ENCODE measurements around the gene GPR137. TPM values are rescaled to one million over a fixed set of nuclear protein-coding genes. Genes with fewer than 3 reads are reported as not detected.

Gene GPR137
- total and polyA plus RNA-seq, 9 of the 15 experiments (the other 6 are each of a cell fraction or from before 2014, with no cell fraction given), result 0.32 to 26.7 (median 10.7) TPM

- no peak for TF ChIP-seq ZNF24 (IDR thresholded peaks at IDR 0.05)
- TF ChIP-seq ZNF318 (IDR thresholded peaks at IDR 0.05; ENCODE audit: borderline replicate concordance in 1 of 2, low read depth in 1 of 2), result no peak
- TF ChIP-seq EWSR1 (IDR thresholded peaks at IDR 0.05; ENCODE audit: borderline replicate concordance, low read depth, partially characterized antibody), result no peak
- TF ChIP-seq CREB1 (IDR thresholded peaks at IDR 0.05), result 0 out of 2 replicates have a peak, but pooled peaks have one; percentile 5
- no peak for TF ChIP-seq CREB1 (CRISPR knock-in tag; IDR thresholded peaks at IDR 0.05)
- TF ChIP-seq RAD21 (CRISPR knock-in tag; conservative IDR thresholded peaks at IDR 0.05 in 1 of 2, IDR thresholded peaks at IDR 0.05 in 1 of 2), result peak; percentile 31 to 40; a peak in 2 of 4 replicates
- TF ChIP-seq MAZ (CRISPR knock-in tag; conservative IDR thresholded peaks at IDR 0.05 in 1 of 2, IDR thresholded peaks at IDR 0.05 in 1 of 2), result peak; percentile 88 to 95
- no peak for TF ChIP-seq MCM5 (IDR thresholded peaks at IDR 0.05; ENCODE audit: low read depth)
- no peak for TF ChIP-seq CBFA2T2 (conservative IDR thresholded peaks at IDR 0.05)
- no peak for TF ChIP-seq HDAC2 (IDR thresholded peaks at IDR 0.05)
- TF ChIP-seq ZNF586 (CRISPR knock-in tag; conservative IDR thresholded peaks at IDR 0.05), result no peak
- TF ChIP-seq ZBTB11 (CRISPR knock-in tag; IDR thresholded peaks at IDR 0.05), result peak in 1 of 3 experiments; percentile 41; a peak in 1 of 6 replicates
- TF ChIP-seq TCF3 (CRISPR knock-in tag; IDR thresholded peaks at IDR 0.05), result no peak
- TF ChIP-seq KAT8 (IDR thresholded peaks at IDR 0.05; ENCODE audit: low read depth), result no peak
Measured at GRCh38 chr11:64305691-64306562, 20.3 kb downstream of the GPR137 start (continued).
